Spleen (tissue), 7 donors: ENCODE data around the gene IFFO2.

Experiments used
- CTCF ChIP-seq, 11 experiments: fragments of 200-600 bp in 7 of 11; fragments of 450-650 bp in 4 of 11; sonication (generic) in 4 of 11; IDR thresholded peaks in 8 of 11; conservative IDR thresholded peaks in 3 of 11; 1 replicate in 7 of 11; 2 replicates in 4 of 11; pipeline versions ENCODE4 v1.4.0 to v1.8.0; 2016 to 2021; ENCODE audit warnings: antibody characterized with exemption in 11 of 11, inconsistent platforms in 4 of 11, mild to moderate bottlenecking in 1 of 11
- POLR2AphosphoS5 ChIP-seq, 3 donors: sonication (generic); formaldehyde crosslinking; IDR thresholded peaks; one replicate each; pipeline ENCODE4 v1.5.1; 2017; ENCODE audit warnings: antibody characterized with exemption in 3 of 3
- donor health status: DM: no; HTN: no; CAD: no; lungs with moderate emphysema.
- donor health status: DM: no; HTN: no; CAD: no.
- donor health status: DM: no; HTN: no; CAD: no.

GRCh38 chr1:18877282-18877681 is 79.2 kb downstream of the IFFO2 start:
- TF ChIP-seq CTCF (IDR thresholded peaks at IDR 0.05 in 8 of 11, conservative IDR thresholded peaks at IDR 0.05 in 3 of 11) = no peak
- TF ChIP-seq POLR2AphosphoS5 (IDR thresholded peaks at IDR 0.05) = no peak
